DMS114 treated with DMSO at 0.1 percent for 48 hours (cell line): Measurements from ENCODE around the gene HIPK3.
A peak's percentile ranks its signal among the peaks of the same experiment; 100 is the strongest.
"Not testable (repeated sequence)": the region's sequence is repeated elsewhere in the genome, so short reads cannot be mapped to it uniquely, and the experiment has no call there.

Source experiments
- DNase-seq: peaks from one replicate; lab custom pipeline; 2025; ENCODE audit not compliant: unreplicated experiment; lab: John Stamatoyannopoulos, UW

HIPK3 gene

DNA sequence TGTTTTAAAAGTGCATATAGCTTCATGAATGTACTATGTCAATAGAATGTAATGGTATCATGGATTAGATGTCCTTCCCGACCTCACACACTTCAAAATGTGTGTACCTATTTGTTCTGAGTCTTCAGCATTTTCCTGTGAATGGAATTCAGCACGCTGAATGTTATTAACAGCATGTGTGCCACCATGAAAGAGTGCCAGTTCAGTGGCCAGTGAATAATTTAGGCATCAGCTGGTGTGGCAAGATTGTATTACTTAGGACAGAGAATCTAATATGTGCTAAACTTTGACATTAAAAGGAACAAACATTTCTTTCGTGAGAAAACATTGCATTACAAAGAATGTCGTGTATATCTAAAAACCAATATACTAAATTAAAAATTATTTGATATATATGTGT lies 46.4 kb downstream of the HIPK3 start:
- no peak for DNase-seq

- DNase-seq = not testable (repeated sequence)
These were observed 49.6 kb downstream of the HIPK3 start for GRCh38 chr11:33306821-33307220.

DNA sequence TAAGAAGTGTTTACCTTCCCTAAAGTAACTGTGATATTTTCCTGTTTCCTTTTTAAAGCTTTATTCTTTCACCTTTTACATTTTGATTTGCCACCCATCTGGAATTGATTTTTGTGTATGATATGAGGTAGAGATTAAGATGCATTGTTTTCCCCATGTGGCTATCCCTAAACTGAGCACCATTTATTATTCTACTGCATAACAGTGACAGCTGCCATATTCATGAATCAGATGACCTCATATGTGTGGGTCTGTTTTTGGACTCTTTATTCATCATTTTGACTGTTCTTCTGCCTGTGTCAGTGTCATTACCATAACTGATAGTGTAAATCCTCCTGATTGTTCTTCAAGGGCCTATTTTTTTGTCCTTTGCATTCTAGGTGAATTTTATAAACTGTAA lies 50.8 kb downstream of the HIPK3 start:
- no peak for DNase-seq

GRCh38 chr11:33309118-33309517 lies 51.9 kb downstream of the HIPK3 start:
- no peak for DNase-seq

DNA sequence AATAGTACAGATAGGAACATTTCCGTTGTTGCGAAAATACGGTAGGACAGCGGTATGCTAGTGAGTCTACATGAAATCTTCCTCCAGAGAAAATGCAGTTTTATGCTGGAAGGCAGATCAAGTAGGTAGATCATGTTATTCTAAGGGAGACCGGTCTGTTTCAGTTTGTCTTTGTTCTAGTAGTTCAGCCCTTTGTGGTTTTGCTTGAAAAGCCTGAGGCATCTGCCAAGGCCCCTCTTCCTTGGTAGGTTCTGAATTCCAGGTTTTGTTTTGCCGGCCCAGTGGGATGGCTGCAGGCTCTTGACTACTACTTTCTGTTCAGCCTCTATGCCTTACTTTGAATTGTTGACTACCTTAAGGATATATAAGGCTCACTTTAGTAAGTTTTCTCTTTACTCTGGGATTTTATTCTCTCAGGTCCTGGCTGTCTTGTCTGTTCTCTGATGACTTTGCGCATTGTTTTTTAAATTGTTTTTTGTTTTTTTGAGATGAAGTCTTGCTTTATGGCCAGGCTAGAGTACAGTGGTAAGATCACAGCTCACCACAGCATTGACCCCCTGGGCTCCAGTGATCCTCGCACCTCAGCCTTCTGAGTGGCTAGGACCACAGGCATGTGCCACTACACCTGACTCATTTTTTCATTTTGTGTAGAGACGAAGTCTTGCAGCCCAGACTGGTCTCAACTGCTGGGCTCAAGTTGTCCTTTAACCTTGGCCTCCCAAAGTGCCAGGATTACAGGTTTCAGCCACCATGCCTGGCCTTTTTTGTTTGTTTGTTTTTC lies 53.7 kb downstream of the HIPK3 start:
- no peak for DNase-seq

- DNase-seq = no peak
These were observed 54.5 kb downstream of the HIPK3 start for GRCh38 chr11:33311680-33312079.

- DNase-seq = no peak
These were observed 58.6 kb downstream of the HIPK3 start for GRCh38 chr11:33315822-33316221.

- DNase-seq = no peak
These were observed 60.5 kb downstream of the HIPK3 start for GRCh38 chr11:33317662-33318061.

- DNase-seq = no peak
These were observed 63.0 kb downstream of the HIPK3 start for GRCh38 chr11:33320016-33320813.

- no peak for DNase-seq
These were observed 63.7 kb downstream of the HIPK3 start for GRCh38 chr11:33320814-33321330.

DNA sequence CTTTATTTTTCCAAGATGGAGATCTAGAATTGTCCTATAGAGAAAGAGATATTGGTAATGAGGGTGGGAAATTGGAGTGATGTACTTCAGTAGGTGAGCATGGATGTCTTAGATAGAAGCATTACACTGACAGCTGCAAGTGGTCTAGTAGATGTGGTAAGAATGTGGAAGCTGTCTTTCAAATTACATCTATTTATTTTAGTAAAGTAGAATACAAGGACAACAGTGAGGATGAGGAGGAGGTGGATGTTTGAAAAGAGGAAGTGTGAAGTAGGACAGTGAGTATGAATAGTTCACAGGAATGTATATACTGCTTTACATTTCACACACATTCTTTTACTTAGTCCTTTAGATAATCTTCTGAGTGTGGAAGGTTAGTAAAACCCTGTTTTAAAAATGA lies 64.2 kb downstream of the HIPK3 start:
- no peak for DNase-seq

DNA sequence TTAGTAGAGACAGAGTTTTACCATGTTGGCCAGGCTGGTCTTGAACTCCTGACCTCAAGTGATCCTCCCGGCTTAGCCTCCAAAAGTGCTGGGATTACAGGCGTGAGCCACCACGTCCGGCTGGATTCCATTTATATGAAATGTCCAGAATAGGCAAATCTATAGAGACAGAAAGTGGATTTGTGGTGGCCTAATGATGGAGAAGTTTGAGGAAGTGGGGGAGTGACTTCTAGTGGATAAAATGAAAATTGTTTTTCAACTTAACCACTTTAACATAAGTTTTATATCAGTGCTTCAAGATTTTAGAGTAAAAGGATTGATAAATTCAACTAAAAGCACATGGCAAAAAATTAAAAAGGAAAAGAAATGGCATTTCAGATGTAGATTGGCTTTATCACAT lies 66.2 kb downstream of the HIPK3 start:
- DNase-seq = no peak

- DNase-seq = no peak
These were observed 67.3 kb downstream of the HIPK3 start for GRCh38 chr11:33324302-33324985.

GRCh38 chr11:33325451-33325850 lies 68.3 kb downstream of the HIPK3 start:
- no peak for DNase-seq

DNA sequence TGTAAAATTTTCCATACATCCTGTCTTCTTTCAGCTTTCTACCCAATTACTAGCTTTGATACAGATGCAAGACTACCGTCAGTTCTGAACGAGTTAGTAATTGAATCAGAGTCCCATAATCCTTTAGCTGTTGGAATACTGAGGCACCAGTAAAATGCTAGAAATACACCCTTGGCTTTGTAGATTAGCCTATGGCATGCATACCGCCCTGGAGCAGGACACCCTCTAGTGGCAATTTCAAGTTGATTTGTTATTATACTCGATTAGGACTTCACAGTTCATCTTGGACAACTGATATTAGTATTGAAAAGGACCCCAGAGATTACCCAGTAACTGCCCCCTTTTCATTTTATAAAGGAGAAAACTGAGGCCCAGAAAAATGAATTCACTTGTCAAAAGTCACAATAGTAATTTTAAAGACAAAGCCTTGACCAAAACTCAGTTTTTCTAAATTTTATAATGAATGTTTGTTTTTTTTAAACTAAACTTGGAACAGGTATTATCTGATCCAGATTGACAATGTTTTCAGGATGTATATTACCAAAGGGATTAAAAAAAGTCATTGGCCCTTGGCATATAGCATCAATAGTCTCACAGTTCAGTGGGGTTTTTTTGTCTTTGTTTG lies 72.6 kb downstream of the HIPK3 start:
- DNase-seq = peak; percentile 5

GRCh38 chr11:33333816-33334215 lies 76.6 kb downstream of the HIPK3 start:
- no peak for DNase-seq

DNA sequence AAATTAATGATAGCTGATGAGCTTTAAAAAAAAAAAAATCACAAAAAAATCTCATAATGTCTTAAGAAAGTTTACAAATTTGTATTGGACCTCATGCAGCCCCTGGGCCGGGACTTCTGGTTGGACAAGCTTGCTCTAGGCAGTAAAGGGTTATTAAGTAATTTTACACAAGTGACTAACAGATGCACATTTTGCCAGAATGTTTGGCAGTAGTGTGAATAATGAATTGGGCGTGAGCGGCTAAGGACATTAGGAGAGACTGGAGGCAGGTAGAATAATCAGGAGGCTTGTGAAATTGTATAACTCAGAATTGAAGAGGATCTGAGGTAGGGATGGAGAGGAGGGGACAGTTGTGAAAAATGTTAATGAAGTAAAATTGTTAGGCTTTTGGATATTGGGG lies 77.4 kb downstream of the HIPK3 start:
- no peak for DNase-seq

- no peak for DNase-seq
These were observed 82.1 kb downstream of the HIPK3 start for GRCh38 chr11:33339247-33339646.

DNA sequence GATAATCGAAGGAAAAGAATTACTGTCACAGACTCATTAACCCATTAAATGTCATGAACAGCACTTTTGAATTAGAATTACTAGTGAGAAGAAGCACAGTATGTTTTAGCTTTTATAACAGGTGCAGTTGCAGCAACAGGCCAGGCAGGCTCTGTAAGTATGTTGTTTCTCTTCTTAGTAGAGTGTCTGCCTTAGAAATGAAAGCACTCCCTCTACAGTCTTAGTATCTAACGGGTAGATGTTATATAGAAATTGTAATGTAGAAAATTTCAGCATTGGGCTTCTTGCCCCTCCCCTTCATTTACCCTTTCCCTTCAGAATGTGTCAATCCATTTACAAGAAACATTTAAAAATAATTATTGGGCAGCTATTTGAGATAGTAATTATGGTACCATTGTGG lies 87.4 kb downstream of the HIPK3 start:
- DNase-seq = no peak

DNA sequence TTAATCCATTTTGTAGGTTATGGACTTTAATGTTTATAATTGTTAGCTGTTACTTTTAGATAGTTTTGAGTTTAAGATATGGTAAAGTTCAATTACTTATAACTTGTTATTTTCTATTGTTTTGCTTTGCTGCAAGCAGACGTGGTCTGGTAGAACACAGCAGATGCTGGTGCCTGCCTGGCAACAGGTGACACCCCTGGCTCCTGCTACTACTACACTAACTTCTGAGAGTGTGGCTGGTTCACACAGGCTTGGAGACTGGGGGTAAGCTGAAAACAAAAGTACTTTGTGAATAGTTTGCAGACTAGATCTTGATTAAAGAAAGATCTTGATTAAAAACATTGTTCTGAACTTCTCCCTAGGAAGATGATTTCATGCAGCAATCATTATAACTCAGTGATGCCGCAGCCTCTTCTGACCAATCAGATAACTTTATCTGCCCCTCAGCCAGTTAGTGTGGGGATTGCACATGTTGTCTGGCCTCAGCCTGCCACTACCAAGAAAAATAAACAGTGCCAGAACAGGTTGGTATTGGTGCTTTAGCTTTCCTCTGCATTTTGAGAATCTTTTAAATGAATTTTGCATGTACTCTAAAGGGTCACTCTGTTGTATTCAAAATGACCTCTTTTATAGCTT lies 90.4 kb downstream of the HIPK3 start:
- no peak for DNase-seq

GRCh38 chr11:33350287-33350686 lies 93.1 kb downstream of the HIPK3 start:
- DNase-seq = no peak
